Keratinocyte (primary cell): ENCODE measurements around the gene RAPGEF4.

Source experiments
- CTCF ChIP-seq, 3 experiments: IDR thresholded peaks in 1 of 3; conservative IDR thresholded peaks in 1 of 3; optimal IDR thresholded peaks in 1 of 3; 2 replicates in 2 of 3; 3 replicates in 1 of 3; pipeline versions ENCODE3 to v1.5.1; 2011; ENCODE audit warnings: low read length in 3 of 3, mild to moderate bottlenecking in 3 of 3, moderate library complexity in 2 of 3, control low read depth in 1 of 3, inconsistent platforms in 1 of 3; ENCODE audit not compliant: insufficient read depth in 2 of 3; ENCODE audit errors: extremely low read depth in 1 of 3
- EZH2 ChIP-seq: IDR thresholded peaks from one replicate; pipeline ENCODE4 v1.6.1; 2012; ENCODE audit warnings: inconsistent platforms, mild to moderate bottlenecking, low read length, moderate library complexity

GRCh38 chr2:172893111-172893510, 157.5 kb downstream of the RAPGEF4 start:
- TF ChIP-seq CTCF (optimal IDR thresholded peaks at IDR 0.05 in 1 of 3, IDR thresholded peaks at IDR 0.05 in 1 of 3, conservative IDR thresholded peaks at IDR 0.05 in 1 of 3; ENCODE audit: extremely low read depth in 1 of 3, insufficient read depth in 2 of 3, low read length in 3 of 3) (no peak), EZH2 (no peak)
